ENCODE measurements around the gene PUM1. TPM values are rescaled to one million over a fixed set of nuclear protein-coding genes. Genes with fewer than 3 reads are reported as not detected.

The PUM1 gene
- total and polyA plus RNA-seq, 2 donors (not counting 3 experiments of a cell fraction or from before 2014, with no cell fraction given), result 94.7 to 124 TPM

GRCh38 chr1:30991862-30992606, 73.5 kb downstream of the PUM1 start:
- ChIA-PET CTCF (interaction anchor here (1.1 kb wide), 1 partner anchor 33 kb away, joined by 3 read pairs; no protein-coding TSS in a partner anchor), POLR2A (no interaction called here)
- BruUV-seq (replicated peaks), result no TSS peak
- H2AFZ ChIP-seq (ENCODE audit: low read depth, low read length), result no peak overlapping the region
- TF ChIP-seq EZH2 (IDR thresholded peaks at IDR 0.05; ENCODE audit: borderline replicate concordance, low read depth, low read length, severe bottlenecking) (no peak), POLR2AphosphoS5 (IDR thresholded peaks at IDR 0.05; ENCODE audit: insufficient read depth, low read depth, low read length) (no peak), JUN (IDR thresholded peaks at IDR 0.05; ENCODE audit: borderline replicate concordance, insufficient read depth, insufficient read length, low read depth) (no peak), GATA2 (IDR thresholded peaks at IDR 0.05; ENCODE audit: insufficient read depth, insufficient read length, low read depth, low read length) (no peak), POLR2A (IDR thresholded peaks at IDR 0.05; ENCODE audit: low read depth, low read length) (no peak), MAX (IDR thresholded peaks at IDR 0.05; ENCODE audit: insufficient read depth, insufficient read length) (no peak), FOS (IDR thresholded peaks at IDR 0.05; ENCODE audit: borderline replicate concordance, insufficient read depth, low read length) (no peak), CTCF (IDR thresholded peaks at IDR 0.05; ENCODE audit: extremely low read depth in 1 of 2, insufficient read depth in 1 of 2, low read depth in 1 of 2, low read length in 2 of 2) (no peak), MYC (IDR thresholded peaks at IDR 0.05; ENCODE audit: low read depth, low read length) (no peak)
- H3K9me1 ChIP-seq (replicated peaks; ENCODE audit: control insufficient read depth, extremely low read depth, insufficient read depth, low read length), result no peaks in the 10 kb centered on the region
- intact Hi-C loops (cut with micrococcal nuclease) (no loop called here), dilution Hi-C loops (cut with MboI; ENCODE audit: extremely low pct_ligation_motif_present, low sequenced_read_pairs) (no loop called here)
- no peak overlapping the region for H3K4me2 ChIP-seq (ENCODE audit: insufficient read depth, low read length)
- FAIRE-seq (no peak), DNase-seq (ENCODE audit: low read depth, low spot score) (no peak)
- peaks cover 98% of the 10 kb centered on the region for H3K79me2 ChIP-seq (ENCODE audit: control insufficient read depth, insufficient read depth, low read length)
- no peaks in the 10 kb centered on the region for H3K27me3 ChIP-seq (ENCODE audit: control insufficient read depth in 2 of 2, insufficient read depth in 2 of 2, low read length in 2 of 2)
- H3K36me3 ChIP-seq (ENCODE audit: control insufficient read depth in 2 of 2, extremely low read depth in 1 of 2, insufficient read depth in 2 of 2, low read length in 2 of 2), result peaks cover 9 to 10% of the 10 kb centered on the region in 2 experiments
- H3K9ac ChIP-seq (replicated peaks; ENCODE audit: extremely low read depth, insufficient read depth, low read length), result no peak overlapping the region
- H4K20me1 ChIP-seq (replicated peaks; ENCODE audit: control insufficient read depth, extremely low read depth, insufficient read depth, low read length), result peaks cover 28% of the 10 kb centered on the region
- no peaks in the 10 kb centered on the region for H3K9me3 ChIP-seq (replicated peaks; ENCODE audit: control insufficient read depth, insufficient read depth, low read length)
- H3K4me3 ChIP-seq (replicated peaks in 1 of 3; ENCODE audit: insufficient read depth in 1 of 3, low read depth in 1 of 3, low read length in 3 of 3), result no peak overlapping the region
- no peaks in the 10 kb centered on the region for H3K4me1 ChIP-seq (ENCODE audit: control insufficient read depth, extremely low read depth, insufficient read depth, low read length)
- H3K27ac ChIP-seq (ENCODE audit: insufficient read depth, low read depth, low read length), result no peak overlapping the region
